Islet precursor cell (in vitro differentiated cells): ENCODE measurements around the gene TECR.
A peak's percentile ranks its signal among the peaks of the same experiment; 100 is the strongest.
"Not testable (repeated sequence)": the region's sequence is repeated elsewhere in the genome, so short reads cannot be mapped to it uniquely, and the experiment has no call there.

ENCODE experiments used
- DNase-seq: peaks from one replicate; pipeline ENCODE4 v3.0.0-alpha.2; 2018

Gene TECR

DNA sequence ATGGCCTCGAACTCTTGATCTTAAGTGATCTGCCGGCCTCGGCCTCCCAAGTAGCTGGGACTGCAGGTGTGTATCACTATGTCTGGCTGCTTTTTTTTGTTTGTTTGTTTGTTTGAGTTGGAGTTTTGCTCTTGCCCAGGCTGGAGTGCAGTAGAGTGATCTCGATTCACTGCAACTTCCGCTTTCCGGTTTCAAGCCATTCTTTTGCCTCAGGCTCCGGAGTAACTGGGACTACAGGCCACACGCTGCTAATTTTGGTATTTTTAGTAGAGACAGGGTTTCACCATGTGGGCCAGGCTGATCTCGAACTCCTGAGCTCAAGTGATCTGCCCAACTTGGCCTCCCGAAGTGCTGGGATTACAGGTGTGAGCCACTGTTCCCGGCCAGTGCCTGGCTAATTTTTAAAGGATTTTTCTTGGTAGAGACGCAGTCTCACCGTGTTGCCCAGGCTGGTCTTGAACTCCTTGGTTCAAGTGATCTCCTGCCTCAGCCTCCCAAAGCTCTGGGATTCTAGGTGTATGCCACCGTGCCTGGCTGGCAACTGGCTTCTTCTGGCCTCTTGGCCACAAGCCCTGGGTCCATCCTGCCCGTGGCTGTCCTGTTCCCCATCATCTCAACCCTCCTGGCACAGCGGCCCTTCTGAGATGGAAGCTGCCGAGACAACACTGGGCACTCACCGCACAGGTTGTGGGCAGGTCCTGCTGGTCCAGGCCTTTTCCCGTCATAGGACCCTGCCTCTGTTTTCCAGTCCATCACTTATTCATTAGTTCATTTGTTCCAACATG lies 11.5 kb downstream of the TECR start:
- DNase-seq, result no peak

DNA sequence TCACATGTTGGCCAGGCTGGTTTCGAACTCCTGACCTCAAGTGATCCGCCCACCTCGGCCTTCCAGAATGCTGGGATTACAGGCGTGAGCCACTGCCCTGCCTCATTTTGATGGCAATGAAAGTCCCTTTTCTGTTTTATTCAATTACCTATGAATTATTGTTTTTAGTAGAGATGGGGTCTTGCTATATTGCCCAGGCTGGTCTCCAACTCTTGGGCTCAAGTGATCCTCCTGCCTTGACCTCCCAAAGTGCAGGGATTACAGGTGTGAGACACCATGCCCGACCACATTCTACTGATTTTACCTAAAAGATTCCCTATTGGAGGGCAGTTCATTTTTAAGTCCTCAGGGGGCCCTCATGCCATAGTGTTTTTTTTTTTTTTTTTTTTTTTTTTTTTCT lies 12.6 kb downstream of the TECR start:
- DNase-seq, result not testable (repeated sequence)

DNA sequence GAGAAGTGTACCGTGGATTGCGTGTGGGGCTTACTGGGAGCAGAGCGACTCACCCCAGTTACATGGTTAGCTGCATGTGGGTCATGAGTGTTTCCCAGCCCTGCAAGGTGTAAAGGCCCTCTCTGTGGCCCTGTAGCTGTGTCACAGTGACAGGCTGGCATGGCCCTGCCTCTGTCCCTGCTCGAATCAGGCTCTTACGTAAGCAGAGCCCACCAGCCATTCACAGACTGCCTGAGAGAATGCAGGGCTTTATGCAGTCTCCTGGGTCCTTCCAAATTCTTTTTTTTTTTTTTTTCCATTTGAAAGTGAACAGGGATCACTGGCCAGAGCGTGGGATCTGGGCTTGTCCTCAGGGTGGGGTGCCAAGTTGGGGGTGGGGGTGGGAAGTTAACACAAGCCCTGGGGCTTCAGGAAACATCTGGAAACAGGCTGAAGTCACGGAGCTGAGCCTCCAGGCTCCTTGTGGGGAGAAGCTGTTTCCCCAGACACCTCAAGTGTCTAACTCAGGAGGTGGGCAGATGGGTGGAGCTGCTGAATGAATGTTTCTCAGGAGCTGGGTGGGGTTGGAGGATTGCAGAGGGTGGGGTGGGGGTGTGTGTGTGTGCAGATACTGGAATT lies 13.4 kb downstream of the TECR start:
- DNase-seq, result peak; percentile 53

DNA sequence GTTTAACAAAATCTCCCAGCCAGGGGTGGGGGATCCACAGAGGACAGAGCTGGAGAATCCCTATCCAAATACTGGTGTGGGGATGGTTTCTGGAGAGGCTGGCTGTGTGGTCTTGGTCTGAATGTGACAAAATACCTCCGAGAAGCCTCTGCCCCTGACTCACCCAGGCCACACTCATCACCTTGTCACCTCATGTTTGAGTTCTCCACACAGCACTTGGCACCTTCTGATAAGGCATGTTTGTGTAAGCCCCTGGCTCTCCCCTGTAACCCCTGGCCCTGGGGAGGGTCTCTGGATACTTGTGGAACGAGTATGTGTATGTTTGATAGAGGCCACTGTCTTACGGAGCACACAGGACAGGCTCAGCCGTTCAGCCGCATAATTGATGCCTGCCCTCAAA lies 14.7 kb downstream of the TECR start:
- DNase-seq, result no peak

DNA sequence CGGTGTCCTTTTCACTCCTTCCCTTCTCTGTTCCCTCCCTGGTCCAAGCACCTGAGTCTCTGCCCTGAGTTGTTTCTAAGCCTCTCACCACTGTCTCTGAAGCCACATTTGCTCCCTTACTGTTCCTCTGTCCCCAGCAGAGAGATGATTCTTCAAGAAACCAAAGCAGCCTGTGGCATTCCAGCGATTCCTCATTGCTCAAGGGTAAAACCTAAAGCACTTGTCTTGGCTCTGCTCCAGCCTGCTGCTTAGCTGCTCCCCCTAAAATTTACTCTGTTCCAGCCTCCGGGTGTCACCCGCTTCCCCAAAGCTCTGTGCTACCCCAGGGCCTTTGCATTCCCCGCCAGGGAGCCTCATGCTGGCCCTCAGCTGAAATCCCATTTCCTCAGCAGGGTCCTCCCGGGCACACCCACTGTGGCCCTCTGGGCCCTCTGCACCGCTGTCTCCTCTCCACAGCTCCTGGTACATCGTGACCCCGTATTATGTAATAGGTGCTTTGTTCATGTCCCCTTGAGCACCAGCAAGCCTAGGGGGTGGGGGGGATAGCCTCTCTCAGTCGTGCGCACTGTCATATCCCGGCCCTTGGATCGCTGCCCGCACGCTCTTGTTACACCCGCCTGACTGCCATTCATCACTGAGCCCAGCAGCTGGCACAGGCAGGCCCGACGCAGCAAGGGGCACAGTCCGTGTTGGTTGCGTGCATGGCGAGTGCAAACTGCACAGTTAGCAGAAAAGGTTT lies 15.8 kb downstream of the TECR start:
- no peak for DNase-seq

DNA sequence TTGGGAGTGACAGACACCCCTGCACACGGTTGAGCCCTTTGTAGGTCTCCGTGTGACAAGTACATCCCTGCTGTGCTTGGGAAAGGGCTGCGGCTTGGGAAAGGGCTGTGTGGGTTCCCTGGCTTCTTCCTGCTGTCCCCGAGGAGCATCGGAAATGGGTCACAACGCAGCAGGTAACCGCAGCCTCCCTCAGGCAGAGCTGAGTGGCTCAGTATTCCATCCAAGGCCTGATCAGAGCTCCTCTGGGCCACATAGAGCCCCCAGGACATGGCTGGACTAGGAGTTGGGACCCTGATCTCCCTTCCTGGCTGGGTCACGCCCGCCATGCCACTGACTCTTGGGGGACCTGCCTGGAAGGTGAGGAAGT lies 16.3 kb downstream of the TECR start:
- DNase-seq, result no peak

DNA sequence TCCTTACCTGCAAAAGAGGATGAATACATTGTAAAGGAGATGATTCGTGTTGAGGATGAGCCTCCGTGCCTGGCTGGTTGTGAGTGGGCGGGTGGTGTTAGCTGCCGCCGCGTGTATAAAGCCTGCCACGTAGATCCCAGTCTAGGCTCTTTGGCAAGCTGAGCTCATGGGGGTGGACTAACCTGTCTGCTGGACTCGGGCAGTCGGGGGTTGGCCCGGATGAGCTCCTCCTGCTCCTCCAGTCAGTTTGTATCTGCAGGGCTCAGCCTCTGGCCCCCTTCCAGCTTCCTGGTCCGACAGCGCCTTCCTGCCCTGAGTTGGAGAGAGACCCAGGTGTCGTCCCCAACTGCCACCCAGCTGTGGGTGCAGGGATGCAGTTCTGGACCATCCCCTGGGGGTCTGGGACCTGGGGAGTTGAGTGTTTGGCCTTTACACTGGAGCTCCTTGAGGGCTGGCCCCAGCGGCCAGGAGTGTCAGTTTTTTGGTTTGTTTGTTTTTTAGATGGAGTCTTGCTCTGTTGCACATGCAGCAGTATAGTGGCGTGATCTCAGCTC lies 20.9 kb downstream of the TECR start:
- DNase-seq, result no peak

DNA sequence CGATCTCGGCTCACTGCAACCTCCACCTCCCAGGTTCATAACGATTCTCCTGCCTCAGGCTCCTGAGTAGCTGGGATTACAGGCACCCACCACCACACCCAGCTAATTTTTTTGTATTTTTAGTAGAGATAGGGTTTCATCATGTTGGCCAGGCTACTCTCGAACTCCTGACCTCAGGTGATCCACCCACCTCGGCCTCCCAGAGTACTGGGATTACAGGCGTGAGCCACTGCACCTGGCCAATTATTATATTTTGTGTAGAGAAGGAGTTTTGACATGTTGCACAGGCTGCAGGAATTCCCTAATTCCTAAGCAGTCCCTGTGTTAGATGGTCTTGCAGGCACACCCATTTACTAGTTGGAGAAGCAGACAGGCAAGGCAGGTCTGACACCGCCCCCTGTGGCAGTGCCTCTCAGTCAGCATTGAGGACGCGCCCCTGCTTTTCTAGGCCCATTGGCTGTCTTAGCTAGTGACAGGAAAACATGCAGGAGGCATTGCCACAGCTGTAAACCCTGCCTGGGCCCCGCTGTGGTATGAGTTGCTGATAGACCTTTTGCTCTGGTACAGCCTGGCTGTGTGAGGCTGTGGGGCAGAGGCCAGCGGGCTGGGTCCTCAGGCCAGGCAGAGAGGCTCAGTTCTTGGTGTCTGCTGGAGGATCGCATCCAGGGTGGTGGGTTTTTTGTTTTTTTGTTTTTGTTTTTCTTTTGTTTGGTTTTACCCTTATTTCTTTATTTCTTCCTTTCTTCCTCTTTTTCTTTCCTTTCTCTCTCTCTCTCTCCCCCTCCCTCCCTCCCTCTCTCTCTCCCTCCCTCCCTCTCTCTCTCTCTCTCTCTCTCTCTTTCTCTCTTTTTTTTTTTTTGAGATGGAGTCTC lies 22.0 kb downstream of the TECR start:
- peak; percentile 97 for DNase-seq

DNA sequence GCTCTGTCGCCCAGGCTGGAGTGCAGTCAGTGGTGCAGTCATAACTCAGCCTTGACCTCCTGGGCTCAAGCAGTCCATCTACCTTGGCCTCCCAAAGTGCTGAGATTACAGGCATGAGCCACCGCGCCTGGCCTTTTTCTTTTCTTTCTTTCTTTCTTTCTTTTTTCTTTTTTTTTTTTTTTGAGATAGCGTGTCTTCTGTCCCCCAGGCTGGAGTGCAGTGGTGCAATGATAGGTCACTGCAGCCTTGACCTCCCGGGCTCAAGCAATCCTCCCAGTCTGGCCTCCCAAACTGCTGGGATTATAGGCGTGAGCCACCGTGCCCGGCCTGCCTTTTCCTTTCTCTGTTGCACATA lies 22.6 kb downstream of the TECR start:
- DNase-seq, result not testable (repeated sequence)

DNA sequence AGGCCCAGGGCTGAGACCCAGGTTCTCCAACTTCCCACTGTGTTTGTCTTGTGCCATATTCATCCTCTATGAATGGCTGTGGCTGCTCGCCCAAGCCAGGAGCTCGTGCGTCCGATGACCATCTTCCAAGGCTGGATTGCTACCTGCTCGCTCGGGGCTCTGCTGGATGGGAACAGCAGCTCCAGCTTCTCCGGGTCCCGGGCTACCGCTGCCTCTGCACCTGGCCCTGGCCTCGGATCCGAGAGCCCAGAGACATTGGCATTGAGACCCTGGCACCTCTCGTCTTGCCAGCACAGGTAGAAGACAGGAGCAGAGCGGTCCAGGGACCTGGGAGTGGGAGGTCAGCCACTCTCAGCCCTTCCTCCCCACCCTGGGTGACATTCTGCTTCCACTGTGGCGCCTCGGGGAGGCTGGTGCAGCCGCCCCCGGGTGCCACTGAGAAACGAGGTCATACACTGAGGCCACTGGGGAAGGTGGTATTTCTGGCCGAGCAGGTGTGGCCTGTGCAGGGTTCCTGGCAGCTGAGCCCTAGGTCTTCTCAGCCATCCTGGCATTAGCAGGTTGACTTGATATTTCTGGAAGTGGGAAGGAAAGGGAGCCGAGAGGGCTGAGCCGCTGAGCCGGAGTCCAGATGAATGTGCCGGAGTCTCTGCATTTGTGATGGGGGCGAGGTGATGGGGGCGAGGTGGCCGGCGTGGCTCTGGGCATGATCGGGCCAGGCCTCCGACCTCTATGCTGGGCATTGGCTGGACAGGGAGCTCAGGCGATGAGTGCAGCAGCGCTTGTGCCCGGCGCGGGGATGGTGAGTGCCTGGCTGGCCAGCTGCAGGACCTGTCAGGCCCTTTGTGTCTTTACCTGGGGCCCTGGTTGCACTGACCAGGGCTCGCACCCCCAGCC lies 23.9 kb downstream of the TECR start:
- no peak for DNase-seq

DNA sequence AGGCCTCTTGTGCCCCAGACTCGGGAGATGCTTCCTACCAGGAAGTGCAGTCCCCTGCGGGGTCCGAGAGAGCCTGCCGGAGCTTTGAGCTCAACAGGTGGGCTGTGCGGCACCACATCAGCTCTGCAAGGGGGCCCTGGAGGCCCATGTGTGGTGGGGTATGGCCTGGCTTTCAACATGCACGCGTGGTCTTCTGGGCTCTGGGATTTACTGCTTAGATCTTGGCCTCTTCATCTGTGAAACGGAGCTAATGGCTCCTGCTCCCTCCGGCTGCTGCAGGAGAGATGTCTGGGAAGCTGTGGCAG lies 24.5 kb downstream of the TECR start:
- no peak for DNase-seq

DNA sequence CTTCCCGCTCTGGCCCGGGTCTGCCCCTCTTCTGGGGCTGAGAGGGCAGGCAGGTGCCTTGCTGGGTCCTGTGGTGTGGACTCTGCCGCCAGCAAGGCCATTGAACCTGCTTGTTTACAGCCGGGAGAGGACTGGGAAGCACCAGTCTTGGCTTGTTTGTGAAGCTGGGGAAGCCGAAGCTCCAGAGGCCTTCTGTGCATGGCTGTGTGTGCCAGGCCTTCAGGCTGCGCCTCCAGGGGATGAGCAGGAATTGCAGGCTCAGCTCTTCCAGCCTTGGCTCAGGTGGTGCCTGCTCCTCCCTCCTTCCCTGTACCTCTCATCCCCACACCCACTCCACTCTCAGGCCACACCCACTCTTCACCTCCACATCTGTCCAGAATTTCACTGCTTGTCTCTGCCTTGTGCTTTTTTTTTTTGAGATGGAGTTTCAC lies 25.0 kb downstream of the TECR start:
- no peak for DNase-seq

DNA sequence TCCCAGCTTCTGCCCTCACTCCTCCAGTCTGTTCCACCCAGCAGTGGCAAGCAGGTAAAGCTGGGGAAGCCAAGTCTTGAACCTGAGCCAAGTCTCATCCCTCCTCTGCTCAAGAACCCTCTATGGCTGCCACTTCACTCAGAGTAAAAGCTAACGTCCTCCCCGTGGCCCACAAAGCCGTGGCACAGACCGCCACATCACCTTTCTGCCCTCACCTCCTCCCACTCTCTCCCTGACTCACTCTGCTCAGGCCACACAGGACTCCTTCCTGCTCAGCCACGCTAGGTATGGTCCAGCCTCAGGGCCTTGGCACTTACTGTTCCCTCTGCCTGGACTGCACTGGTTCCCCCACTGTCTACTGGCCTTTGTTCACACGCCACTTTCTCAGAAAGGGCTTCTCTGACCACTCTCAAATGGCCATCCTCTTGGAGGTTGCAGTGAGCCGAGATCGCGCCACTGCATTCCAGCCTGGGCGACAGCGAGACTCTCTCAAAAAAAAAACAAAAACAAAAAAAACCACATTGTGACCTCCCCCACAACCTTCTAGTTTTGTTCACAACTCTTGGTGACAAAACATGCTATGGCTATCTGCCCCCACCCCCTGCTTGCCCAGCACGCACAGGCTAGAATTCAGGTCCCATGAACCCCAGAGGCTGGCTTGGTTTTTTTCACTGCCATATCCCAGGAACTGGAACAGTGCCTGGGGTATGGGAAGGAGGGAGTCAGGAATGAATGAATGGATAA lies 26.7 kb downstream of the TECR start:
- no peak for DNase-seq

DNA sequence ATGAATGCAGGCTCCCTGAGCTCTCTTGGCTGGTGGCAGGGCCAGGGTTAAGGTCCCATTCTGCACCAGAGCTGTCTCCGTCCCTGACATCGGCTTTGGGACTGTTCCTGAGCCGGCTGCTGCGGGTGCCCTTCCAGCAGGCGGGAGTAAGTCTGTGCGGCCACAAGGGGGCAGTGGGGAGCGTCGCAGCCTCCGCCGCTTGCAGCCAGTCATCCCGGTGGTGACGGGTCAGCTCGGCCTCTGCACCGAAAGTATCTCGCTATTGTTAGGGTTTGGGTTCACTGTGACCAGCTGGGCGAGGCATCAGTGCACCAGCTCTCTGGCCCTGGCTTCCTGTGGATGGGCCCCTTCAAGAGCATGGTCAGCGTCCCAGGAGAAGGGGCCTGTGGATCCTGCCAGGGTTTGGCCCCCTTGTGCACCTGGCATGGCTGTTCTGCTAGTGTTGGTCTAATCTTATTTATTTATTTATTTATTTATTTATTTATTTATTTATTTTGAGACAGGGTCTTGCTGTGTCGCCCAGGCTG lies 27.3 kb downstream of the TECR start:
- DNase-seq, result peak; percentile 92

DNA sequence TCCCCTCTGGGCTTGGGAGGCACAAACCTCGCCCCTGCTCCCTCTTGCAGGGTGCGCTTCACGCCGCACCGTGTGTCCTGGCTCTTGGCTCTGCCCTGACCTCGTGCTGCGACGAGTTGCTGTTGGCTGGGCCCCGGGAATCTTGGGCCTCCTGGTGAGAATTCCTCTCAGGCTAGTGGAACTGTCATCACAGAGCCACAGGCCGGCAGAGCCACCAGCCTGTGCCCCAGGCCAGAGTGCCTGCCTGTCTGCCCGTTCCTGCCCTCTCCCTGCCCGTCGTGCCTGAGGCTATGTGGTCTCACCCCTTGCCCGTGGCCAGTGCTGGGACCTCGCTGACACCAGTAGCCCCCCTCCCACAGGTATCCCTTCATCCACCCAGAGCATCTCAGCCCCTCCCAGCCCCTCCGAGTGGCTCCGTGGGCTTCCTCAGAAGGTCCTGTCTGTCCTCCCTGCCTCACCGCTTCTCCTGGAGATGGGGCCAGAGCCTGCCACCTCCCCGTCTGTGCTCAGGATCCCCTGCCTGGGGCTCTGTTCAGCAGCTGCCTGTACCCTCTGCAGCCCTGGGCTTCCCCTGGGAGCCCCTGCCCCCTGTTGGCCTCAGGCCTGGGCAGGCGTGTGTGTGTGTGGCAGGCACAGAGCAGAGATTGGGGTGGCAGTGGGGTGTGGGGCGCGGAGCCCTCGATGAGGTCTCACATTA lies 29.1 kb downstream of the TECR start:
- peak; percentile 53 for DNase-seq

DNA sequence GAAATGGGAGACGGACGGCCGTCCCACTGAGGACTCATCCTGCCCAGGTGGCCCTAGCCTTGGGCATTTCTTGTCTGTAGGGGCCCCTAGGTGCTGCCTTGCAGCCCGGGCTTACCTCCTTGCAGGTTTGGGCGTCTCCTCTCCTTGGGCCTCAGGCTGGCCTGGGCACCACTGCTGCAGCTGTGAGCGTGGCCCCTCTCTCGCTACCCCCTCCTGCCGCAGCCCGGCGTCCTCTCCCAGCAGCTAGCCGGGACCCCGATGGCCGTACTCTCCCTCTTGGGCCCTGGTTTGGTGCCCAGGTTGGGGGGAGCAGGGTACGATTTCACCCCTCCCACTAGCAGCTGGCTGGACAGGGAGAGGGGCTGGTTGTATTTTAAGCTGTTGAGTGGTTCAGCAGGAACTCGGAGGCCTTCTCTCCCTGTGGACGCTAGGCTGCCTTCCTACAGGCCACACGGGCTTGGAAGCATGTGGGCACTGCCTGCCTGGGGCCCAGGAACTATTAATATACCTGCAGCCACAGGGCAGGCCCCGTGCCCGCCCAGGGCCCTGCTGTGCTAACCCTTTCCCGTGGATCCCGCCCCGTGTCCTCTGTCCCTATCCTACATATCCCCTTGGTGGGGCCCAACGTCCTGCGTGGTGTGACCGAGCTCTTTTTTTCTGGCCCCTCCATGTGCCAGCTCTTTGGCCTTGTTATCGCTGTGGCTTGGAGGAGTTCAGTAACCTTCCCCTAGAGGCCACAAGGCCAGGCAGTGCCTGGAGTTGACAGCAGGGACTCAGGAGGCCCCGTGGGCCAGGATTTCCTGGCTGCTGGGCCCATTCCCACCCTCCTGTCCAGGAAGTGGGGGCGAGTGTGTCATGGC lies 30.8 kb downstream of the TECR start:
- peak; percentile 55 for DNase-seq

DNA sequence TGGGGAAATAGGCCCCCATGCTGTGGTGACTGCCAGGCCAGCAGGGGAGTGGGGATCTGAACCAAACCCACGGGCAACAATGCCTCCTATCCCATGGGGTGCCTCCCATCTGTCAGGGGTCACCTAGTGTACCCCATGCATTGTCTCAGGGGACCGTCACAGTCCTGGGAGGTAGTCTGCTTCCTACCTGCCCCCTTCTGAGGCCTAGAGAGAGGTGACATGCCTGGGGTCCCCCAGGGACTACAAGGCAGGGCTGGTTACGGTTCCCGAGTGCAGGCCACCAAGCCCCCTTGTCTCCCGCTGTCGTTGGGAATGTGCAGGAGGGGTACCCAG lies 31.3 kb downstream of the TECR start:
- DNase-seq, result no peak

DNA sequence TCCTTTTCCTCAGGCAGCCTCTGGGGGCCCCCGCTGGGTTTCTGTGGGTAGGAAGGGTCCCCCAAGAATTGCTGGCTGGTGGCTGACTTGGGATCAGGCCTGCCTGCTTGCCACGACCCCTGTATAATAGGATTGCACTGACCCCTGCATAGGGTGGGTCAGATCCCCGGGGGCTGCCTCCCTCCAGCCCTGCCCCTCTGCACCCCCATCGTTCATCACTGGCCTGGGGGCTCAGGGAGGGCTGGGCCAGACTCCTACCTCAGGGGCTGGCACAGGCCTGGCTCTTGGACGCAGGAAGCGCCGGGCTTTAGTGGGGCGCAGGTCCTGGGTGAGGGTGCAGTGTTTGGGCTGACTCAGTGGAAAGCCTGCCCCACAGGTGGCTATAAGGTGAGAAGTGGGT lies 31.9 kb downstream of the TECR start:
- no peak for DNase-seq

DNA sequence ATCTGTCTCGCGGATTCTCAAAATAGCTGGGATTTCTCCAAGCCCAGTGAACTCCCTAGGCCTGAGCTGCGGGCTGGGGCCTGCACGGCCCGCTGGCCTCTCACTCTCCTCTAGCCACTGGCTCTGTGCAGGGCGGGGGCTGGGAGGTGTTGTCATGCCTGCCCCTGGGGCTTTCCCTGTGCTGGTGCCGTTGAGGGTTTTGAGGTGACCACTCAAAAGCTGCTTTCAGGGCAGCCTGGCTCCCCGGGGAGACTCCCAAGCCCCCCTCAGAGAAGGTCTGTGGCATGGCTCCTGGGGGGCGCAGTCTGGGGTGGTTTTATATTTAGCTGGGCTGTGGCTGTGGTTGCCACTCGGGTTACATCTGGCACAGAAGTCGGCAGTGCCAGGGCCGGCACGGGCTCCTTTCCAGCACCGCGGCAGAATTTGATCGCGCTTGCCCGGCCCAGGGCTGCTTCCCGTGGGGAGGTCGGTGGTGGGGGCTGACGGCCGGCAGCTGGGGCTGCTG lies 32.5 kb downstream of the TECR start:
- peak; percentile 65 for DNase-seq
